Endothelial cell of umbilical vein (primary cell): ENCODE results near the gene SYNPO2.

Experiments
- CTCF ChIP-seq, 2 donors: IDR thresholded peaks; 1 replicate in 1 of 2; 2 replicates in 1 of 2; pipeline ENCODE4 v1.5.1; 2011; ENCODE audit warnings: low read length in 2 of 2, mild to moderate bottlenecking in 2 of 2, moderate library complexity in 2 of 2, control low read depth in 1 of 2, inconsistent platforms in 1 of 2, low read depth in 1 of 2; ENCODE audit not compliant: insufficient read depth in 1 of 2; ENCODE audit errors: extremely low read depth in 1 of 2
- POLR2A ChIP-seq: IDR thresholded peaks from 2 replicates; pipeline ENCODE4 v1.6.1; 2012; ENCODE audit warnings: low read depth, mild to moderate bottlenecking, control low read depth, low read length

GRCh38 chr4:118969359-118969758 lies 80.7 kb downstream of the SYNPO2 start:
- no peak for TF ChIP-seq POLR2A
- TF ChIP-seq CTCF (IDR thresholded peaks at IDR 0.05; ENCODE audit: extremely low read depth in 1 of 2, insufficient read depth in 1 of 2, low read depth in 1 of 2, low read length in 2 of 2), result peak; percentile 48 to 54
